Measurements from ENCODE around the gene FAM111B. TPM values are rescaled to one million over a fixed set of nuclear protein-coding genes. Genes with fewer than 3 reads are reported as not detected.
A peak's percentile ranks its signal among the peaks of the same experiment; 100 is the strongest.
"Not testable (repeated sequence)": the region's sequence is repeated elsewhere in the genome, so short reads cannot be mapped to it uniquely, and the experiment has no call there.

FAM111B gene
- total and polyA plus RNA-seq, 8 donors: 11.4 to 21.7 (median 14.2) TPM

DNA sequence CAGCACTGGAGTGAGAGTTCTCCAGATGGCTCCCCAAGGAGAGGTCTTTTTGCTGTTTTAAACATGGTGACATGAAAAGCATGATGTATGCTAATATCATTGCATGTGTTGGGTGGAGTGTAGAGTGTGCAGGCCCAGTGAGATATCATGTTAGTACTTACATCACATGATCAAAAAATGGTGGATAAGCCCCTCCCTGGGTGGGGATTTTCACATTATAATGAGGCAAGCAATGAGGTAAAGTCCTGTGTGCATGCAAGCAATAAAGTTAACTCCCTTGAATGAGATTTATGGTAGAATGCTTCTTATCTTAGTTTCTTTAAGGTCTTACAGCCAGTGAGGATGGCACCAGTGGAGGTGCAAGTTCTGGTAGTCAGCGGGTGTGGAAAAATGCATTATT is 8.5 kb downstream of the FAM111B start:
- Histone ChIP-seq H3K4me1 (no peaks in the 10 kb centered on the region), H3K4me3 (no peak overlapping the region), H3K27ac (no peak overlapping the region), H3K9me3 (peaks cover 0 to 27% of the 10 kb centered on the region in 2 donors), H3K36me3 (no peaks in the 10 kb centered on the region), H3K27me3 (no peaks in the 10 kb centered on the region)
- ATAC-seq (no peak), DNase-seq (no peak)
- intact Hi-C loops (cut with DNase I): no loop called here
- no peak for TF ChIP-seq CTCF (IDR thresholded peaks at IDR 0.05)

DNA sequence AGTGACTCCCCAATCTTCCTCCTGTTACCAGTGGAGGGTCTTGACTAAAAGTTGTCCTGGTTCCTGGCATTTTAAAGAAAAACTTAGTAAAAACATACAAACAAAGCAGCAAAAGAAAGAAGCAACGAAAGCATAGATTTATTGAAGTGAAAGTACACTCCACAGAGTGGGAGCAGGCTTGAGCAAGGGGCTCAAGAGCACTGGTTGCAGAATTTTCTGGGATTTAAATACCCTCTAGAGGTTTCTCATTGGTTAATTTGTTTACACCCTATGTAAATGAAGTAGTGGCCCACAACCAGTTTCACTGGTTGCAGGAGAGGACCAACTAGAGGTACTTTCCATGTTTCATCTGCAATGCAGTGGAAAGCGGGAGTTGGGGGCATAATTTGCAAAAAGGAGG is 10.7 kb downstream of the FAM111B start:
- no peak for TF ChIP-seq CTCF (IDR thresholded peaks at IDR 0.05)

GRCh38 chr11:59119826-59120225 is 12.8 kb downstream of the FAM111B start:
- Histone ChIP-seq H3K9me3 (peaks cover 0 to 27% of the 10 kb centered on the region in 2 donors), H3K4me3 (no peak overlapping the region), H3K27ac (no peak overlapping the region), H3K27me3 (no peaks in the 10 kb centered on the region), H3K36me3 (no peaks in the 10 kb centered on the region), H3K4me1 (no peaks in the 10 kb centered on the region)
- intact Hi-C loops (cut with DNase I): no loop called here
- ATAC-seq (no peak), DNase-seq (no peak)
- no peak for TF ChIP-seq CTCF (IDR thresholded peaks at IDR 0.05)

More for the DNA sequence above, 10.7 kb downstream of the FAM111B start:
- H3K36me3 ChIP-seq: no peaks in the 10 kb centered on the region
- H3K27me3 ChIP-seq: no peaks in the 10 kb centered on the region
- peaks cover 0 to 27% of the 10 kb centered on the region in 2 donors for H3K9me3 ChIP-seq
- no peak for DNase-seq
- intact Hi-C loops (cut with DNase I): no loop called here
- H3K4me1 ChIP-seq: no peaks in the 10 kb centered on the region
- H3K4me3 ChIP-seq: no peak overlapping the region
- ATAC-seq: no peak
- H3K27ac ChIP-seq: no peak overlapping the region

GRCh38 chr11:59135648-59136461 is 28.8 kb downstream of the FAM111B start:
- DNase-seq: peak; percentile 69 to 95 (median 84)
- Histone ChIP-seq H3K27ac (no peak overlapping the region), H3K36me3 (peaks cover 0 to 44% of the 10 kb centered on the region in 2 donors), H3K4me1 (peaks cover 0 to 7% of the 10 kb centered on the region in 2 donors), H3K4me3 (no peak overlapping the region), H3K27me3 (no peaks in the 10 kb centered on the region), H3K9me3 (peaks cover 0 to 17% of the 10 kb centered on the region in 2 donors)
- intact Hi-C loops (cut with DNase I): loop anchor here in 1 of 2 donors (5.0 kb wide), 1 partner anchor 34 kb away; no protein-coding TSS in a partner anchor
- peak; percentile 94 to 96 for TF ChIP-seq CTCF (IDR thresholded peaks at IDR 0.05)
- ATAC-seq: peak; percentile 100

GRCh38 chr11:59136551-59136950 is 29.5 kb downstream of the FAM111B start:
- intact Hi-C loops (cut with DNase I): loop anchor here in 1 of 2 donors (5.0 kb wide), 1 partner anchor 34 kb away; no protein-coding TSS in a partner anchor
- peaks cover 0 to 38% of the 10 kb centered on the region in 2 donors for H3K36me3 ChIP-seq
- H3K27ac ChIP-seq, H3K4me3 ChIP-seq, H3K9me3 ChIP-seq, DNase-seq, H3K27me3 ChIP-seq, ATAC-seq: not testable (repeated sequence)
- peaks cover 0 to 14% of the 10 kb centered on the region in 2 donors for H3K4me1 ChIP-seq

Measured in left lung (tissue), 10 donors.